ENCODE measurements around the gene PALD1. TPM values are rescaled to one million over a fixed set of nuclear protein-coding genes. Genes with fewer than 3 reads are reported as not detected.

Gene PALD1
- total RNA-seq, 1 donor = 4.8 TPM

- DNase-seq (ENCODE audit: low read depth in 2 of 3, low spot score in 2 of 3) = no peak
These were observed 54.6 kb downstream of the PALD1 start for GRCh38 chr10:70533189-70533558.

GRCh38 chr10:70534281-70534680 is 55.7 kb downstream of the PALD1 start:
- DNase-seq (ENCODE audit: low read depth in 2 of 3, low spot score in 2 of 3) = no peak

GRCh38 chr10:70535001-70535400 is 56.4 kb downstream of the PALD1 start:
- DNase-seq (ENCODE audit: low read depth in 2 of 3, low spot score in 2 of 3) = no peak

GRCh38 chr10:70535451-70535850 is 56.9 kb downstream of the PALD1 start:
- no peak for DNase-seq (ENCODE audit: low read depth in 2 of 3, low spot score in 2 of 3)

- DNase-seq (ENCODE audit: low read depth in 2 of 3, low spot score in 2 of 3) = no peak
These were observed 57.8 kb downstream of the PALD1 start for GRCh38 chr10:70536196-70536861.

- peak in 1 of 3 donors; percentile 35 for DNase-seq (ENCODE audit: low read depth in 2 of 3, low spot score in 2 of 3)
These were observed 59.0 kb downstream of the PALD1 start for GRCh38 chr10:70537398-70538194.

- no peak for DNase-seq (ENCODE audit: low read depth in 2 of 3, low spot score in 2 of 3)
These were observed 59.6 kb downstream of the PALD1 start for GRCh38 chr10:70538195-70538520.

GRCh38 chr10:70538731-70539338 is 60.3 kb downstream of the PALD1 start:
- no peak for DNase-seq (ENCODE audit: low read depth in 2 of 3, low spot score in 2 of 3)

- no peak for DNase-seq (ENCODE audit: low read depth in 2 of 3, low spot score in 2 of 3)
These were observed 60.9 kb downstream of the PALD1 start for GRCh38 chr10:70539471-70539870.

GRCh38 chr10:70540089-70540788 is 61.7 kb downstream of the PALD1 start:
- peak in 2 of 3 donors; percentile 51 to 64 for DNase-seq (ENCODE audit: low read depth in 2 of 3, low spot score in 2 of 3)

GRCh38 chr10:70540789-70541360 is 62.3 kb downstream of the PALD1 start:
- no peak for DNase-seq (ENCODE audit: low read depth in 2 of 3, low spot score in 2 of 3)

- DNase-seq (ENCODE audit: low read depth in 2 of 3, low spot score in 2 of 3) = no peak
These were observed 63.4 kb downstream of the PALD1 start for GRCh38 chr10:70541736-70542564.

- DNase-seq (ENCODE audit: low read depth in 2 of 3, low spot score in 2 of 3) = no peak
These were observed 64.0 kb downstream of the PALD1 start for GRCh38 chr10:70542565-70542938.

- no peak for DNase-seq (ENCODE audit: low read depth in 2 of 3, low spot score in 2 of 3)
These were observed 65.3 kb downstream of the PALD1 start for GRCh38 chr10:70543911-70544310.

GRCh38 chr10:70544431-70545340 is 66.1 kb downstream of the PALD1 start:
- no peak for DNase-seq (ENCODE audit: low read depth in 2 of 3, low spot score in 2 of 3)

- no peak for DNase-seq (ENCODE audit: low read depth in 2 of 3, low spot score in 2 of 3)
These were observed 68.0 kb downstream of the PALD1 start for GRCh38 chr10:70546584-70546983.

GRCh38 chr10:70549351-70549961 is 70.9 kb downstream of the PALD1 start:
- no peak for DNase-seq (ENCODE audit: low read depth in 2 of 3, low spot score in 2 of 3)

- peak; percentile 49 to 85 (median 59) for DNase-seq (ENCODE audit: low read depth in 2 of 3, low spot score in 2 of 3)
These were observed 71.4 kb downstream of the PALD1 start for GRCh38 chr10:70549962-70550458.

Data from hematopoietic multipotent progenitor cell (in vitro differentiated cells).